EL (cell line): ENCODE measurements around the gene ARFIP1.
A peak's percentile ranks its signal among the peaks of the same experiment; 100 is the strongest.

Experiments
- DNase-seq: peaks from one replicate; pipeline ENCODE4 v3.0.0-alpha.2; 2016

The ARFIP1 gene

GRCh38 chr4:152941411-152941810 is 161.7 kb downstream of the ARFIP1 start:
- DNase-seq: no peak

GRCh38 chr4:152942346-152942745 is 162.6 kb downstream of the ARFIP1 start:
- no peak for DNase-seq

- peak; percentile 84 for DNase-seq
Measured at GRCh38 chr4:152943672-152944071, 163.9 kb downstream of the ARFIP1 start.

GRCh38 chr4:152944666-152945320 is 165.0 kb downstream of the ARFIP1 start:
- DNase-seq: no peak

GRCh38 chr4:152945639-152946038 is 165.9 kb downstream of the ARFIP1 start:
- DNase-seq: no peak

GRCh38 chr4:152946446-152946845 is 166.7 kb downstream of the ARFIP1 start:
- DNase-seq: no peak

GRCh38 chr4:152947311-152947710 is 167.6 kb downstream of the ARFIP1 start:
- no peak for DNase-seq

- DNase-seq: no peak
Measured at GRCh38 chr4:152949930-152950329, 170.2 kb downstream of the ARFIP1 start.

GRCh38 chr4:152950402-152951274 is 170.9 kb downstream of the ARFIP1 start:
- no peak for DNase-seq

GRCh38 chr4:152951348-152951747 is 171.6 kb downstream of the ARFIP1 start:
- no peak for DNase-seq

- no peak for DNase-seq
Measured at GRCh38 chr4:152953514-152953913, 173.8 kb downstream of the ARFIP1 start.

GRCh38 chr4:152954741-152955140 is 175.0 kb downstream of the ARFIP1 start:
- DNase-seq: no peak

- DNase-seq: no peak
Measured at GRCh38 chr4:152956147-152956546, 176.4 kb downstream of the ARFIP1 start.

- DNase-seq: peak; percentile 72
Measured at GRCh38 chr4:152956650-152957436, 177.1 kb downstream of the ARFIP1 start.

- no peak for DNase-seq
Measured at GRCh38 chr4:152957437-152958171, 177.8 kb downstream of the ARFIP1 start.

- DNase-seq: no peak
Measured at GRCh38 chr4:152959080-152959479, 179.3 kb downstream of the ARFIP1 start.

GRCh38 chr4:152960082-152960481 is 180.3 kb downstream of the ARFIP1 start:
- DNase-seq: no peak

- no peak for DNase-seq
Measured at GRCh38 chr4:152961014-152961772, 181.4 kb downstream of the ARFIP1 start.

- DNase-seq: no peak
Measured at GRCh38 chr4:152961773-152962115, 182.0 kb downstream of the ARFIP1 start.
